ENCODE measurements around the gene DPM3. TPM values are rescaled to one million over a fixed set of nuclear protein-coding genes. Genes with fewer than 3 reads are reported as not detected.

The DPM3 gene
- total and polyA plus RNA-seq, 2 of the 13 experiments (the other 11 are each of a cell fraction or from before 2014, with no cell fraction given) = 23.2 to 53.4 TPM

DNA sequence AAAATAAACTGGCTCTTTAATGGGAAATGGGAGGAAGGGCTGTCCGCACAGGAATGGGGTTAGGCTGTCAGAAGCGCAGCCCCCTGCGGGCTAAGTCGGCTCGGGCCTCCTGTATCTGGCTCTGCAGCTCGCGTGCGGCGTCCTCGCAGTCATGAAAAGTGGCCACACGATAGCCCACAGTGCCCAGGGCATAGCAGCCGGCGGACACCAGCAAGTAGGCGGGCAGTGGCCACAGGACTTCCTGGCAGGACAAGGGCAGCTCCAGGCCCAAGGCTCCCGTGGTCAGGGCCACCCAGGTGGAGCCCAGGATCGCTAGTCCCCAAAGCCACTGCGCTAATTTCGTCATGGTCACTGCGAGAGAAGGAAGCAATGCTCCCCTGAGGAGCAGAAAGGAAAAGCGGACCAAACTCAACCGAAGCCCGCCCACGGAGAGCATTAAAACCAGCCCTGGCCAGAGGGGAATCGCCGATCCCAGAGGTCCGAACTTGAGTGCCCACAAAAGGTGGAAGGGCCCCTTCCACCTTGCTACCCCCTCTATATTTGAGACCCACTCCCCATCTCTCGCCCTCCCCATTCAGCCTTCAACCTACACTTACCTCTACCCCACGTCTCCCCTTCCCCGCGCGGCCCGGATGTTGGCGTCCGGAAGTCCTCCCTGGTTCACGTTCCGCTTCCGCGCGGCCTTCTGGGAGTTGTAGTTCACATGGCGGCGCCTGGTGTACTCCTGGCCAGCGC, at the start of gene DPM3 (continued):
- TF ChIP-seq, protein P1, sequence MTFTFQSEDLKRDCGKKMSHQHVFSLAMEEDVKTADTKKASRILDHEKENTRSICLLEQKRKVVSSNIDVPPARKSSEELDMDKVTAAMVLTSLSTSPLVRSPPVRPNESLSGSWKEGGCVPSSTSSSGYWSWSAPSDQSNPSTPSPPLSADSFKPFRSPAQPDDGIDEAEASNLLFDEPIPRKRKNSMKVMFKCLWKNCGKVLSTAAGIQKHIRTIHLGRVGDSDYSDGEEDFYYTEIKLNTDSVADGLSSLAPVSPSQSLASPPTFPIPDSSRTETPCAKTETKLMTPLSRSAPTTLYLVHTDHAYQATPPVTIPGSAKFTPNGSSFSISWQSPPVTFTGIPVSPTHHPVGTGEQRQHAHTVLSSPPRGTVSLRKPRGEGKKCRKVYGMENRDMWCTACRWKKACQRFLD (CRISPR knock-in tag; IDR thresholded peaks at IDR 0.05; ENCODE audit: borderline replicate concordance) = no peak; the same call in 1 of the 2 replicates
- TF ChIP-seq ZNF619 (CRISPR knock-in tag; IDR thresholded peaks at IDR 0.05) (peak; percentile 28; the same call in 1 of the 2 replicates), ETV5 (CRISPR knock-in tag; IDR thresholded peaks at IDR 0.05; ENCODE audit: borderline replicate concordance) (peak; percentile 78), ZSCAN25 (CRISPR knock-in tag; IDR thresholded peaks at IDR 0.05) (0 out of 2 replicates have a peak, but pooled peaks have one; percentile 28), HDAC2 (CRISPR knock-in tag; IDR thresholded peaks at IDR 0.05) (peak; percentile 73), ZNF143 (CRISPR knock-in tag; IDR thresholded peaks at IDR 0.05) (peak; percentile 98), MYC (CRISPR knock-in tag; IDR thresholded peaks at IDR 0.05; ENCODE audit: borderline replicate concordance) (peak; percentile 10; the same call in 1 of the 2 replicates), ERF (CRISPR knock-in tag; IDR thresholded peaks at IDR 0.05) (peak; percentile 50), KLF6 (CRISPR knock-in tag; IDR thresholded peaks at IDR 0.05) (0 out of 2 replicates have a peak, but pooled peaks have one; percentile 32), YY1 (IDR thresholded peaks at IDR 0.05; ENCODE audit: insufficient read depth, insufficient replicate concordance, low read depth, low read length) (peak; percentile 79), HDAC1 (CRISPR knock-in tag; IDR thresholded peaks at IDR 0.05) (peak; percentile 29; the same call in 1 of the 2 replicates), NFE2L1 (CRISPR knock-in tag; IDR thresholded peaks at IDR 0.05; ENCODE audit: borderline replicate concordance) (peak; percentile 62; the same call in 1 of the 2 replicates)
- TF ChIP-seq, protein P2, sequence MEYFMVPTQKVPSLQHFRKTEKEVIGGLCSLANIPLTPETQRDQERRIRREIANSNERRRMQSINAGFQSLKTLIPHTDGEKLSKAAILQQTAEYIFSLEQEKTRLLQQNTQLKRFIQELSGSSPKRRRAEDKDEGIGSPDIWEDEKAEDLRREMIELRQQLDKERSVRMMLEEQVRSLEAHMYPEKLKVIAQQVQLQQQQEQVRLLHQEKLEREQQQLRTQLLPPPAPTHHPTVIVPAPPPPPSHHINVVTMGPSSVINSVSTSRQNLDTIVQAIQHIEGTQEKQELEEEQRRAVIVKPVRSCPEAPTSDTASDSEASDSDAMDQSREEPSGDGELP (IDR thresholded peaks at IDR 0.05; ENCODE audit: borderline replicate concordance, low read depth) = 0 out of 2 replicates have a peak, but pooled peaks have one; percentile 19
- TF ChIP-seq, protein P3, sequence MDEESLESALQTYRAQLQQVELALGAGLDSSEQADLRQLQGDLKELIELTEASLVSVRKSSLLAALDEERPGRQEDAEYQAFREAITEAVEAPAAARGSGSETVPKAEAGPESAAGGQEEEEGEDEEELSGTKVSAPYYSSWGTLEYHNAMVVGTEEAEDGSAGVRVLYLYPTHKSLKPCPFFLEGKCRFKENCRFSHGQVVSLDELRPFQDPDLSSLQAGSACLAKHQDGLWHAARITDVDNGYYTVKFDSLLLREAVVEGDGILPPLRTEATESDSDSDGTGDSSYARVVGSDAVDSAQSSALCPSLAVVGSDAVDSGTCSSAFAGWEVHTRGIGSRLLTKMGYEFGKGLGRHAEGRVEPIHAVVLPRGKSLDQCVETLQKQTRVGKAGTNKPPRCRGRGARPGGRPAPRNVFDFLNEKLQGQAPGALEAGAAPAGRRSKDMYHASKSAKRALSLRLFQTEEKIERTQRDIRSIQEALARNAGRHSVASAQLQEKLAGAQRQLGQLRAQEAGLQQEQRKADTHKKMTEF (CRISPR knock-in tag; IDR thresholded peaks at IDR 0.05) = peak; percentile 65
- TF ChIP-seq, protein P4, sequence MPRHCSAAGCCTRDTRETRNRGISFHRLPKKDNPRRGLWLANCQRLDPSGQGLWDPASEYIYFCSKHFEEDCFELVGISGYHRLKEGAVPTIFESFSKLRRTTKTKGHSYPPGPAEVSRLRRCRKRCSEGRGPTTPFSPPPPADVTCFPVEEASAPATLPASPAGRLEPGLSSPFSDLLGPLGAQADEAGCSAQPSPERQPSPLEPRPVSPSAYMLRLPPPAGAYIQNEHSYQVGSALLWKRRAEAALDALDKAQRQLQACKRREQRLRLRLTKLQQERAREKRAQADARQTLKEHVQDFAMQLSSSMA (CRISPR knock-in tag; IDR thresholded peaks at IDR 0.05) = 0 out of 2 replicates have a peak, but pooled peaks have one; percentile 49
- TF ChIP-seq, protein P5, sequence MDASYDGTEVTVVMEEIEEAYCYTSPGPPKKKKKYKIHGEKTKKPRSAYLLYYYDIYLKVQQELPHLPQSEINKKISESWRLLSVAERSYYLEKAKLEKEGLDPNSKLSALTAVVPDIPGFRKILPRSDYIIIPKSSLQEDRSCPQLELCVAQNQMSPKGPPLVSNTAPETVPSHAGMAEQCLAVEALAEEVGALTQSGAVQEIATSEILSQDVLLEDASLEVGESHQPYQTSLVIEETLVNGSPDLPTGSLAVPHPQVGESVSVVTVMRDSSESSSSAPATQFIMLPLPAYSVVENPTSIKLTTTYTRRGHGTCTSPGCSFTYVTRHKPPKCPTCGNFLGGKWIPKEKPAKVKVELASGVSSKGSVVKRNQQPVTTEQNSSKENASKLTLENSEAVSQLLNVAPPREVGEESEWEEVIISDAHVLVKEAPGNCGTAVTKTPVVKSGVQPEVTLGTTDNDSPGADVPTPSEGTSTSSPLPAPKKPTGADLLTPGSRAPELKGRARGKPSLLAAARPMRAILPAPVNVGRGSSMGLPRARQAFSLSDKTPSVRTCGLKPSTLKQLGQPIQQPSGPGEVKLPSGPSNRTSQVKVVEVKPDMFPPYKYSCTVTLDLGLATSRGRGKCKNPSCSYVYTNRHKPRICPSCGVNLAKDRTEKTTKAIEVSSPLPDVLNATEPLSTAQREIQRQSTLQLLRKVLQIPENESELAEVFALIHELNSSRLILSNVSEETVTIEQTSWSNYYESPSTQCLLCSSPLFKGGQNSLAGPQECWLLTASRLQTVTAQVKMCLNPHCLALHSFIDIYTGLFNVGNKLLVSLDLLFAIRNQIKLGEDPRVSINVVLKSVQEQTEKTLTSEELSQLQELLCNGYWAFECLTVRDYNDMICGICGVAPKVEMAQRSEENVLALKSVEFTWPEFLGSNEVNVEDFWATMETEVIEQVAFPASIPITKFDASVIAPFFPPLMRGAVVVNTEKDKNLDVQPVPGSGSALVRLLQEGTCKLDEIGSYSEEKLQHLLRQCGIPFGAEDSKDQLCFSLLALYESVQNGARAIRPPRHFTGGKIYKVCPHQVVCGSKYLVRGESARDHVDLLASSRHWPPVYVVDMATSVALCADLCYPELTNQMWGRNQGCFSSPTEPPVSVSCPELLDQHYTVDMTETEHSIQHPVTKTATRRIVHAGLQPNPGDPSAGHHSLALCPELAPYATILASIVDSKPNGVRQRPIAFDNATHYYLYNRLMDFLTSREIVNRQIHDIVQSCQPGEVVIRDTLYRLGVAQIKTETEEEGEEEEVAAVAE (CRISPR knock-in tag; IDR thresholded peaks at IDR 0.05; ENCODE audit: borderline replicate concordance) = peak; percentile 40; the same call in 1 of the 2 replicates
